ELR (cell line): ENCODE results near the gene DDIT4L.
"Not testable (repeated sequence)": the region's sequence is repeated elsewhere in the genome, so short reads cannot be mapped to it uniquely, and the experiment has no call there.

Experiments
- DNase-seq: peaks from one replicate; pipeline ENCODE4 v3.0.0-alpha.2; 2015; ENCODE audit warnings: low read depth

DDIT4L gene, protein sequence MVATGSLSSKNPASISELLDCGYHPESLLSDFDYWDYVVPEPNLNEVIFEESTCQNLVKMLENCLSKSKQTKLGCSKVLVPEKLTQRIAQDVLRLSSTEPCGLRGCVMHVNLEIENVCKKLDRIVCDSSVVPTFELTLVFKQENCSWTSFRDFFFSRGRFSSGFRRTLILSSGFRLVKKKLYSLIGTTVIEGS

GRCh38 chr4:100189820-100190642, at the start of gene DDIT4L:
DDIT4L (minus strand) TSS chr4:100190468; CDS start chr4:100189983, 485 bp downstream.
- DNase-seq: peak; percentile 49

DNA sequence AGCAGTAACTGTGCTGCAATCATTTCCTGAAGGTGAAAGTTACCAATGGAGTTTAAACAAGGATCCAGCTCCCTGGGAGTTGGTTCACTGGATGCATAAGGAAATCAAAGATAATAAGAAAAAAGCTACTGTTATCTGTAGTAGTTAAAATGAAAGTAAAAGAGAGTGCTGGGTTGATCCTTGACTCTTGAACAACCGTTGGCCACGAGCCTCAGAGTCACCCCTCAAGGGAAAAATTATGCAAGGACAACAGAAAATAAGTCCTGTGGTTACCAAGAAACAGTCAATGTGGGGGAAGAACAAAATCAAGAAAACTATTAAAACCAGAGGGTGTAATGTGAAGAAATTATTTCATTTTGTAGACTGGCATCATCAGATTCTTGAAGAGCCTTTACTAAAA, 49.7 kb upstream of the DDIT4L start:
- DNase-seq: no peak

DNA sequence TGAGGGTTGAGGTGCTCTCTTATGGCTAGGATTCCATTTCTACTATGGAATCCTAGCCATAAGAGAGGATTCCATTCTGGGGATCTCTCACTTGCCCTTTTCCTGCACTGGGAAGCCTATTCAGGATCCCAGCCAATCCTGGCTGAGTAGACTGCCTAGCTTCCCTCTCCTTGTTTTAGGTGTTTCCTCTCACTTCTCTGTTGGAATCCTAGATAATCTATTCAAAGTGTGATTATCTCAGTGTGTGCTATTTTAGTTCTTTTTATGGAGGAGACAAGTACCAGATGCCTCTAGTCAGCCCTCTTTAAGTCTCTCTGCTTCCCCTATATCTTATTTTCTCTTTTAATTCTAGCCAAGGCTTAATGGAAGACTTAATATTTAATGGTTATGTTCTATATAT, 34.5 kb upstream of the DDIT4L start:
- no peak for DNase-seq

DNA sequence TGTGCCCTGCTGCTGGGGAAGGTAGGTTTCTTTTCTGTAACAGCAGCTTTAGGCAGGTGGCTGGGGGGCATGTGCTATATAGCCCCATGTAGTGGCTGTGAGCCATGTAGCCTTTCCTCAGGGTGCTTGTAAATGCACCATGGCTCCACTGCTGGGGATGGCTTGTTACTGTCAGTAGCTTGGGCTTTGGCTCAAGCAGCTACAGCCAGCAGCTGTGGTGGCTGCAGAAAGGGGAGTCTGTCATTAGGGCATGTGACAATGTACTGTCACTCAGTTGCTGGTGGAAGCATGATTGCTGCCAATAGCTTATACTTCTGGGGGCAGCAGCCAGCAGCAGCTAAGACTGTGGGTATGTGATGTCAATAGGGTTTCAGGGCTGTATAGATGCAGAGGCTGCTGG, 33.9 kb upstream of the DDIT4L start:
- DNase-seq: no peak

GRCh38 chr4:100208964-100209363, 18.7 kb upstream of the DDIT4L start:
- DNase-seq: peak; percentile 3

DNA sequence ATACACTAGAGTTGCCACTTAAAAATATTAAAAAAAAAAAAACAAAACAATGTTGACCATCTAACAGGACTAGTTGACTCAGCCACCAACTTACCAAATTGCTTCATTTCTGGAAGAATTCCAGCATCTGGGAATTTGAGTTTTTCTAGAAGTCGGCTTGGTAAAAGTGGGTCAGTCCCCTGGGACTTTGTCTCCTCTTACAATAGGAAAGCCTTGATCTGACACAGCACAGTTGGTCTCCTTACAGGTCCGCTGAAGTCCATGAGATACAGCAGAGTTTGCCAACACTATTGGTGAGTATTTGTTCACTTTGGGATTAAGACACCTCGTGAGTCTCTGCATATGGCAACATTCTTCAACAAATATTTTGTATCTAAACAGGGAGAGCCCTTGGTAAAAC, 18.2 kb upstream of the DDIT4L start:
- DNase-seq: no peak

GRCh38 chr4:100206850-100207249, 16.6 kb upstream of the DDIT4L start:
- DNase-seq: no peak

GRCh38 chr4:100198061-100198460, 7.8 kb upstream of the DDIT4L start:
- no peak for DNase-seq

GRCh38 chr4:100196388-100197071, 6.3 kb upstream of the DDIT4L start:
- not testable (repeated sequence) for DNase-seq

GRCh38 chr4:100190643-100191600, 654 bp upstream of the DDIT4L start:
- DNase-seq: peak; percentile 37

- no peak for DNase-seq
Measured at GRCh38 chr4:100188829-100189228, 1.4 kb downstream of the DDIT4L start.

DNA sequence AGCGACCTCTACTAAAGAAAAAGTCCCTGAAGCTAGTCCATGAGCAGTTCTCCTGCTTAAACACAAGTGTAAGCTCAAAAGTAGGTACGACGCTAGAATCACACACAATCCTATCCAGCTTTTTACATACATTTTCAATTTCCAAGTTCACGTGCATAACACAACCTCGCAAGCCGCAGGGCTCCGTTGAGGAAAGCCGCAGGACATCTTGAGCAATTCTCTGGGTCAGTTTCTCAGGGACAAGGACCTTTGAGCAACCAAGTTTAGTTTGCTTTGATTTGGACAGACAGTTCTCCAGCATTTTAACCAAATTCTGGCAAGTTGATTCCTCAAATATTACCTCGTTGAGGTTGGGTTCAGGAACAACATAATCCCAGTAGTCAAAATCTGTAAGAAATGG, 2.5 kb downstream of the DDIT4L start:
- no peak for DNase-seq

GRCh38 chr4:100184787-100185186, 5.5 kb downstream of the DDIT4L start:
- DNase-seq: no peak

- no peak for DNase-seq
Measured at GRCh38 chr4:100177855-100178254, 12.4 kb downstream of the DDIT4L start.

- no peak for DNase-seq
Measured at GRCh38 chr4:100177126-100177525, 13.1 kb downstream of the DDIT4L start.

GRCh38 chr4:100175858-100176257, 14.4 kb downstream of the DDIT4L start:
- no peak for DNase-seq

- DNase-seq: no peak
Measured at GRCh38 chr4:100174985-100175383, 15.3 kb downstream of the DDIT4L start.

DNA sequence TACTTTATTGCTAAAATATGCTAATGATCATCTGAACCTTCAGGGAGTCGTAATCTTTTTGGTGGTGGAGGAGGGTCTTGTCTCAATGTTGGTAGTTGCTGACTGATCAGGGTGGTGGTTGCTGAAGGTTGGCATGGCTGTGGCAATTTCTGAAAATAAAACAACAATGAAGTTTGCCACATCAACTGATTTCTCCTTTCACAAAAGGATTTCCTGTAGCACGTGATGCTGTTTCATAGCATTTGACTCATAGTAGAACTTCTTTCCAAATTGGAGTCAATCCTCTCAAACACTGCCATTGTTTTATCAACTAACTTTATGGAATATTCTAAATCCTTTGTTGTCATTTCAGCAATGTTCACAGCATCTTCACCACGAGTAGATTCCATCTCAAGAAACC, 19.3 kb downstream of the DDIT4L start:
- no peak for DNase-seq

- no peak for DNase-seq
Measured at GRCh38 chr4:100169491-100170485, 20.5 kb downstream of the DDIT4L start.

DNA sequence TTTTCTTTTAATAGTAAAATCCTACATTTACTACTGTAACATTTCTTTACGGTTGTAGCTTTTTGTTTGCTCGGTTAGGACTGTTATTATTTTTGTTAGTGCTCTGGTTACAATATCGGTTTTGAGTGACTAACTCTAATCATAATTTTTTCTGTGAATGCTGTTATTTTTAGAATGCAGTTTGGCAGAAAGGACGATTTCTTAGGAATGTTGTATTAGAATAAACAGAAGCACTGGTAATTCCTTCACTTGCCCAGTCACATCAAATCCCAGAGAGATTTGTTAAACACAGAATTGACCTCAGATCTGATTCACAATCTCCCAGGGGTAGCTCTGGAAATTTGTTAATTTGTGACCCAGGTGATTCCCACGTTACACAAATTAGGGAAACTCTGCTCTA, 21.7 kb downstream of the DDIT4L start:
- peak; percentile 6 for DNase-seq
